SK-N-MC (cell line): Measurements from ENCODE around the gene UMOD.

ENCODE experiments used
- EZH2 ChIP-seq: fragments of 200-600 bp; sonication (generic); IDR thresholded peaks from one replicate; pipeline ENCODE4 v1.6.1; 2017; ENCODE audit warnings: antibody characterized with exemption
- POLR2AphosphoS5 ChIP-seq: IDR thresholded peaks from 2 replicates; pipeline ENCODE4 v1.6.1; 2012; ENCODE audit warnings: mild to moderate bottlenecking, low read depth, low read length, borderline replicate concordance

- TF ChIP-seq EZH2 (no peak), POLR2AphosphoS5 (no peak)
Measured at GRCh38 chr16:20332411-20332810, 20.1 kb downstream of the UMOD start.
